Measurements from ENCODE around the gene LRRK1. TPM values are rescaled to one million over a fixed set of nuclear protein-coding genes. Genes with fewer than 3 reads are reported as not detected.

Gene LRRK1
- total and polyA plus RNA-seq, 2 of the 4 experiments (the other 2 are of a cell fraction), result 3.0 to 5.8 TPM

DNA sequence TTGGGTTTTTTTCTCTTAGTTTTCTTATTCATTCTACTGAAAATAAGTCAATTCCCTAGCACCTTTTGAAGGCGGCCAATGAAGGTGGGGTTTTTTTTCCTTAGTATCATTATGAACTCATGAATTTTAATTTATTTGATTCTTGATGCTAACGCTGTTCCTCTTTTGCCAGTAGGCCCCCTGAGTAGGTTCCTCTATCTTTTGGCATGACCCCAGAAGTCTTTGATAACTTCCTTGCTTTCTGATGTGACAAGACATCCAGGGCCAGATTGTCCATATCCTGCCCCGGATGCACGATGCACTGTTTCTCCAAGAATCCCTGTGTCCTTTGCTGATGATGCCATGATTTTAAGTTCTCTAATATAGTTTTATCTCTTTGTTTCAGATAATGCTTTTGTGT is 20.6 kb downstream of the LRRK1 start:
- Histone ChIP-seq H3K18ac (ENCODE audit: low read depth, low read length) (no peak overlapping the region), H3K9me3 (ENCODE audit: control insufficient read depth, insufficient read depth, low read length) (no peaks in the 10 kb centered on the region), H3K14ac (replicated peaks; ENCODE audit: low read depth, low read length) (no peak overlapping the region), H2BK120ac (ENCODE audit: low read depth, low read length) (no peak overlapping the region), H4K20me1 (ENCODE audit: insufficient read depth, low read length) (no peaks in the 10 kb centered on the region), H3K9ac (ENCODE audit: low read depth, low read length) (no peak overlapping the region), H3K4me3 (ENCODE audit: insufficient read depth, low read depth, low read length) (no peak overlapping the region), H3K9me1 (ENCODE audit: insufficient read depth, low read length) (0 out of 2 replicates have a peak, but pooled peaks cover 8% of the 10 kb centered on the region), H3K23ac (ENCODE audit: low read depth, low read length) (no peak overlapping the region), H3K79me1 (ENCODE audit: low read depth in 1 of 2, low read length in 2 of 2) (peaks cover 0 to 11% of the 10 kb centered on the region in 2 experiments; a peak in 2 of 4 replicates), H3K56ac (ENCODE audit: extremely low read depth, insufficient read depth, low read length) (no peak overlapping the region), H2AK5ac (ENCODE audit: low read depth, low read length) (no peak overlapping the region), H3K4me2 (ENCODE audit: low read depth, low read length) (no peak overlapping the region), H2BK5ac (ENCODE audit: low read depth, low read length, poor library complexity, severe bottlenecking) (no peak overlapping the region), H2AFZ (replicated peaks; ENCODE audit: low read length, poor library complexity) (no peak overlapping the region), H2BK15ac (ENCODE audit: low read depth, low read length) (no peak overlapping the region), H4K8ac (ENCODE audit: low read depth in 2 of 2, low read length in 2 of 2) (no peak overlapping the region), H4K5ac (ENCODE audit: low read depth, low read length) (no peak overlapping the region), H2BK20ac (ENCODE audit: low read depth, low read length) (no peak overlapping the region), H4K91ac (ENCODE audit: insufficient read depth, low read depth, low read length) (no peak overlapping the region), H3K27ac (ENCODE audit: insufficient read depth, low read length) (no peak overlapping the region), H3K4ac (ENCODE audit: low read depth, low read length) (no peak overlapping the region), H2AK9ac (replicated peaks; ENCODE audit: low read depth, low read length, poor library complexity) (no peak overlapping the region), H3K4me1 (ENCODE audit: control insufficient read depth, insufficient read depth, low read length) (peaks cover 2% of the 10 kb centered on the region; the same call in 1 of the 2 replicates), H3K27me3 (ENCODE audit: control insufficient read depth, insufficient read depth, low read length) (no peaks in the 10 kb centered on the region), H3K36me3 (ENCODE audit: control insufficient read depth, insufficient read depth, low read length) (no peaks in the 10 kb centered on the region)
- CTCF ChIA-PET, result no interaction called here
- in situ Hi-C loops (cut with MboI; ENCODE audit: low sequenced_read_pairs) (no loop called here), dilution Hi-C loops (cut with HindIII; ENCODE audit: low sequenced_read_pairs, unreplicated experiment) (no loop called here), intact Hi-C loops (cut with micrococcal nuclease) (no loop called here)
- POLR2A ChIA-PET (ENCODE audit: unreplicated experiment), result no interaction called here
- BruUV-seq (replicated peaks), result no TSS peak
- no peak for DNase-seq
- TF ChIP-seq MAFK (IDR thresholded peaks at IDR 0.05; ENCODE audit: low read depth, low read length) (no peak), FOS (IDR thresholded peaks at IDR 0.05; ENCODE audit: low read depth, low read length) (no peak), NFE2L2 (IDR thresholded peaks at IDR 0.05; ENCODE audit: low read depth, low read length) (no peak), RCOR1 (IDR thresholded peaks at IDR 0.05; ENCODE audit: insufficient replicate concordance, low read length) (no peak)
- TF ChIP-seq, protein P1, sequence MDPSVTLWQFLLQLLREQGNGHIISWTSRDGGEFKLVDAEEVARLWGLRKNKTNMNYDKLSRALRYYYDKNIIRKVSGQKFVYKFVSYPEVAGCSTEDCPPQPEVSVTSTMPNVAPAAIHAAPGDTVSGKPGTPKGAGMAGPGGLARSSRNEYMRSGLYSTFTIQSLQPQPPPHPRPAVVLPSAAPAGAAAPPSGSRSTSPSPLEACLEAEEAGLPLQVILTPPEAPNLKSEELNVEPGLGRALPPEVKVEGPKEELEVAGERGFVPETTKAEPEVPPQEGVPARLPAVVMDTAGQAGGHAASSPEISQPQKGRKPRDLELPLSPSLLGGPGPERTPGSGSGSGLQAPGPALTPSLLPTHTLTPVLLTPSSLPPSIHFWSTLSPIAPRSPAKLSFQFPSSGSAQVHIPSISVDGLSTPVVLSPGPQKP (IDR thresholded peaks at IDR 0.05; ENCODE audit: borderline replicate concordance, low read depth, low read length), result no peak
- WGBS, 2 experiments (ENCODE audit: extremely low coverage in 2 of 2, insufficient read length in 1 of 2), result no CpG with 5 or more reads among the region's 4 CpGs
- no peak for ATAC-seq (ENCODE audit: low read depth)
